HG03280 (cell line): ENCODE results near the gene TLE4.

ENCODE experiments used
- ATAC-seq: cut with Tn5 transposase; IDR thresholded peaks from one replicate; pipeline ENCODE4 v1.9.1; 2021; ENCODE audit warnings: mild to moderate bottlenecking, moderate library complexity; ENCODE audit not compliant: unreplicated experiment

The TLE4 gene

DNA sequence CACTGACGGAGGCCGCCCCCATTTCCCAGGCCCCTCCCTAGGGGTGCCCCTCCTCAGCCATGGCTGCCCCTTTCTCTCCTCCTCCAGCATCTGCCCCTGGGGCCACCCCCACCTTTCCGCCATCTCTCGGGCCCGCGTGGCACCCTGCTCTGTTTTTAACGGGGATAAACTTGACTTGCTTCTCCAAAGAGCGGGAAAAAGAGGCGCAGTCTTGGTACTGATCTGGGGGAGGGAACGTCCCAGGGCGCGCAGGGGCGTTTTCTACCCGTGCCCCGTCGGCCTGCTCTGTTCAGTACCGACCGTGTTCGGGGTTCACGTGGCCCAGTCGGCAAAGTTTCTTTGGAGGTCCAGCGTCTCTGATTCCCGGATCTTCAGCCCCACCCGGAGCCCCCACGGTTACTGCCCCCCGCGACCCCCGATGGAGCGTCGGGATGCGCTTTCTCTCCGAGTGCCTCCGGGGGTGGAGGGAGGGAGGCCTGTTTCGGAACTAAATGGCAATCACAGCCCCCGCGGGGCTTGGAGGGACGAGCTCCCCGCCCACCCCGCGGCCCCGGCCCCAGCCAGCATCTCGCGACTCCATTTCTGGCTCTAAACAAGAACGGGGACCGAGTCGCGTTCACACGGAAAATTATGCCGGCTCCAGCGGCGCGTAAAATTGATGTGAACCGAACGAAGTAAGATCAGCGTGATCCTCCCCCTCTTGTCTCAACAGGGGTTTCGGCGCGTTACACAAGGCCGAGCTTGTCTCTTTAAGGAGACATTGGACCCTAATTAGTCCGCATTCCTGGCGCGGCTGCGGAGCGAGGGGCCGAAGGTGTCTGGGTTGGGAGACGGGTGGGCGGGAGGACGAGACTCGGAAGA, 1.1 kb upstream of the TLE4 start:
- no peak for ATAC-seq

- no peak for ATAC-seq
Measured at GRCh38 chr9:79572032-79572607, 355 bp downstream of the TLE4 start.

DNA sequence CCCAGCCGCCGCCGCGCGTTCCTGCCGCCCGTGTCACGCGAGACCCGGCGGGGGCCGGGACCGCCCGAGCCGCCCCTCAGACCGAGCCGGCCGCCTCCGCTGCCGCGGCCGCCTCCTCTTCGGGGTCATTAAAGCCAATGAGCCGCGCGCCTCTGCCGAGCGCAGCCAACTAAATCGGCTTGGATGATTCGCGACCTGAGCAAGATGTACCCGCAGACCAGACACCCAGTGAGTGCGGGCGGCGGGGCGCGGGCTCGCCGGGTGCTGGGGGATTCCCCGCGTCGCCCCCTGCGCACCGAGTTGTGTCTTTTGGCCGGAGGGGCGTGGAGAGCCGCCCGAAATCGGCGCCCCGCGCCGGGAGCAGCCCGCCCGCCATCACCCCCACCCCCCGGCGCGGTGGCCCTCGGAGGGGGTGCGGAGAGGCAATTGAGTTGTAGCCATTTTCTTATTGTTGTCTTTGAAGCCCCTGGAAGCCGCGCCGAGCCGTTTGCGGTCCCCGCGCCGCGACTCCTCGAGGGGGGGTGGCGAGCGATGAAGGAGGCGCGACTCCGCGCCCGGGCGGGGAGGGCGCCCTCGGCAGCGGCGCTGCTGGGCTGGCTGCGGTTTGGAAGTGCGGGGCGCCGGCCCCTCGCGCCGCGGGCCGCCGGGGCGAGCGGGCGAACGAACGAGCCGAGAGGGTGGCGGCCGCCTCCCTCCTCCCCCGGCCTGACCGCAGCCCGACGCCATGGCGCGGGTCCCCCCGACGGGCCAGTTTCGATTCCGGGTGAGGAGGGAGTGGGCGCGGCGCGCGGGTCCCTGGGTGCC, 1.0 kb downstream of the TLE4 start:
- ATAC-seq: no peak

GRCh38 chr9:79573412-79573923, 1.7 kb downstream of the TLE4 start:
- no peak for ATAC-seq

GRCh38 chr9:79574136-79574535, 2.4 kb downstream of the TLE4 start:
- ATAC-seq: no peak

- ATAC-seq: no peak
Measured at GRCh38 chr9:79574781-79575180, 3.0 kb downstream of the TLE4 start.

DNA sequence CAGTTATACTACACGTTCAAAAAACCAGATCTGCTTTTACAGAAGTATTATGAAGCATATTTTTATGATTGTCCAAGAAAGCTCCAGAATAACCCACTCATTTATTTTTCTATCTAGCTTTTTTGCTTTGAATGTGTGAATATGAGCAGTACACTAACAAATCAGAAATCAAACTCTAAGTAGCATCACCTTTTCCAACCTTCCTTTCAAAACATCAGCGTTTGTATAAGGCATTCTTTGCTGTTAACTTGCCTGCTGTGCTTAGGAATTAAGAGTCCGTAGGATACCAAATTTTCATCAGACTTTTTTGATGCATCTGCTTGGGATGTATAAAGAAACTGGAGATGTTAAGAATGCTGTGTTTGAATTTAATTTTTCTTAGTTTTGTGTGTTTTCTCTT, 3.8 kb downstream of the TLE4 start:
- no peak for ATAC-seq

DNA sequence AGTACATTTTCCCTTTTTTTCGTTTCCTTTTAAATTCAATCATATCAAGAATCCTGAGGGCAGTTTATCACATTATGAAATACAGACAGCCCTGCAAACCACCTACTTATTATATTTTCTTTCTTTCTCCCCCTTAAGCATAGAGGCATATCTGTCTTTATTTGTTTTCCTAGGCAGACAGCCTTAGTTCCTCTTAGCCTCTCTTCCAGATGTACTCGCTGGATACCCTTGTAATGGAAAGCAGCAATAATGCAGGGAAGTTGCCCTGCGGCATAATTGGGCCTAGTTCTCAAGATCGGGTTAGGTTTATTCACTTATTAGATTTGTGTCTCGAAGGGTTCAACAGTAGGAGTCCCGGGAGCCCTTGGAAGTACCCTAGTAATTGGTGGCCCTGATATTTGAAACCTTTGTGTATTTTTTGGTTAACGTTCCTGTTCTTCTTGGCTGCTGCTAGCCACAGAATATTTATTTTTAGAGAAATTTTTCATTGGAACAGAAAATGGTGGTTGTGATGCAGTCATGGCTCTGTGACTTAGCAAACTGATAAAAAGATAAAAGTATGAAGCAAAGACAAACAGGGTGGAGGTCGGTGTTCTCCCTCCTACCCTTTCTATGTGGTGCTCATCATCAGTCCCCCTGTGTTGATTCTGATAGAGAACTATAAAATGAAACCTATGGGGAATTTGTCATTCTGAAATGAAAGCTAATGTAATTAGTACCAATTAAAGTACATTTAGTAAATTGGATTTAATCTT, 6.4 kb downstream of the TLE4 start:
- ATAC-seq: no peak

- ATAC-seq: no peak
Measured at GRCh38 chr9:79578891-79579290, 7.1 kb downstream of the TLE4 start.

- ATAC-seq: no peak
Measured at GRCh38 chr9:79579624-79580023, 7.9 kb downstream of the TLE4 start.

- ATAC-seq: no peak
Measured at GRCh38 chr9:79580055-79580454, 8.3 kb downstream of the TLE4 start.

GRCh38 chr9:79581388-79581787, 9.6 kb downstream of the TLE4 start:
- no peak for ATAC-seq

- no peak for ATAC-seq
Measured at GRCh38 chr9:79581794-79582193, 10.0 kb downstream of the TLE4 start.

GRCh38 chr9:79583952-79584654, 12.3 kb downstream of the TLE4 start:
- peak; percentile 76 for ATAC-seq

GRCh38 chr9:79584655-79584982, 12.9 kb downstream of the TLE4 start:
- ATAC-seq: no peak

- ATAC-seq: no peak
Measured at GRCh38 chr9:79588488-79589223, 16.9 kb downstream of the TLE4 start.

DNA sequence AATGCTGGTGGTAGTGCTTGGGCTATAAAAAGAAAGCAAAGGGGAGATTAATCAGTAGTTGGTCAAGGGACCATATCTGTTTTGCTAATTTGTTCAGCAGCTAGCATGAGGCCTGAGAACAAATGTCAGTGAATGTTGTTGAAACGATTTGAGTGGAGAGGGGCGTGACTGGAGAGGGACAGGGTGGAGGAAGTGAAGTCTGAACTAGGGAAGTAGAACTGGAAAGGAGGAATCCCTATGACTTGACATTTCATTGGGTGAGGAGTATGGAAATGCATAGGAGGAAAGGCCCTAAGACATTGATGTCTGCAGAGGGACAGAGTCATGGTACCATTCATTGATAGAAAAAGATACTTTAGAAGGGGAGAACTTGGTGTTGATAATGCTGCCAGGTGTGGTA, 19.7 kb downstream of the TLE4 start:
- ATAC-seq: no peak

DNA sequence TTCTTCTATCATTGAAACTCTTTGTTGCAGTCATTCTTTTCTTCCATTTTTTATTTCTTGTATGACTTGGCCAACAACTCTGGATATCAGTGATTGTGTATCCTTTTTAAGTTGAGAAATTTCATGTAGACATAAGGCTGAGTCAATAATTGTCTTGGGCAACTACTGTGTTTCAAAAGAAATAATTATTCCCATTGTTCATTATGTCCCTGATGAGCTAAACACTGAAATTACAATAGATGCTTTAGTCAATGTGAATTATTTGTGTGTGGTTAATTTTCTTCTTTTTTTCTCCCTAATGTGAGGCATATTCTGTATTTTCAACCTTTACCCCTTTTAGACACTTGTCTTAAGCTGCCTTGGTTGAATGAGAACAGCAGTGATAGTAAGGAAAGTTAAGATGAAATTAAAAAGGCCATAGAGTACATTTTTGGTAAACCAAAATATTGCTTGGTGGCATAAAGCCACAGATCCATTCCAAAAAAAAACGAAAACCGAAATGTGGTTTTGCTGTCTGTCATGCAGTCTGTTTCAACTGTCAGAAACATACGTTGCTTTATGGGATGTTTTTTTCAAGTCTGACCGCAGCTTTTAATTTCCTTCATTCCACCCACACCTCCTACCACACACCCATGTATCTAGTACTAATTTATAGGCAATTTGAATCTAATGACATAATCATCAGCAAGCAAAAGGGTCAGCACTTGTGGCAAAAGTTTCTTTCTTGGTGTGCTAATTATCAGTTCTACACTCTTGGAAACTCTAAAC, 21.1 kb downstream of the TLE4 start:
- no peak for ATAC-seq
